ENCODE results near the gene CERS5. TPM values are rescaled to one million over a fixed set of nuclear protein-coding genes. Genes with fewer than 3 reads are reported as not detected.
"Not testable (repeated sequence)": the region's sequence is repeated elsewhere in the genome, so short reads cannot be mapped to it uniquely, and the experiment has no call there.

CERS5 gene
- total RNA-seq, 2 donors from 2014 or later, result 82.5 to 87.6 TPM

- no peak for ATAC-seq (replicated peaks in 1 of 2)
- Mint-ChIP-seq H3K4me3 (peak overlapping the region; percentile 92 to 93), H3K4me1 (ENCODE audit: low read depth) (peaks cover 56% of the 10 kb centered on the region), H3K27ac (peak overlapping the region; percentile 93), H3K9me3 (no peaks in the 10 kb centered on the region), H3K36me3 (ENCODE audit: insufficient read depth in 2 of 2) (peaks cover 3 to 10% of the 10 kb centered on the region in 2 donors), H3K27me3 (ENCODE audit: low read depth) (no peaks in the 10 kb centered on the region)
- DNase-seq, result no peak
These were observed 81.5 kb downstream of the CERS5 start for GRCh38 chr12:50085615-50086072.

- peak; percentile 86 to 91 for ATAC-seq (replicated peaks in 1 of 2)
- Mint-ChIP-seq H3K4me1 (ENCODE audit: low read depth) (peaks cover 56% of the 10 kb centered on the region), H3K27me3 (ENCODE audit: low read depth) (no peaks in the 10 kb centered on the region), H3K4me3 (peak within 1 kb of the TSS; percentile 92 to 93), H3K36me3 (ENCODE audit: insufficient read depth in 2 of 2) (peaks cover 2 to 9% of the 10 kb centered on the region in 2 donors), H3K27ac (peak within 1 kb of the TSS; percentile 96), H3K9me3 (no peaks in the 10 kb centered on the region)
- DNase-seq, result peak; percentile 87 to 90
These were observed 82.2 kb downstream of the CERS5 start, which contains the start of gene SMARCD1 for GRCh38 chr12:50084775-50085614. TSS of gene SMARCD1 (plus strand) at chr12:50085342. CDS start at chr12:50085370, 28 bp downstream.

GRCh38 chr12:50084409-50084774 is 82.8 kb downstream of the CERS5 start:
- peak overlapping the region; percentile 86 to 93 for H3K4me3 Mint-ChIP-seq
- DNase-seq; H3K9me3 Mint-ChIP-seq; H3K36me3 Mint-ChIP-seq (ENCODE audit: insufficient read depth in 2 of 2); ATAC-seq (replicated peaks in 1 of 2); H3K27me3 Mint-ChIP-seq (ENCODE audit: low read depth): not testable (repeated sequence)
- peak overlapping the region; percentile 96 for H3K27ac Mint-ChIP-seq
- H3K4me1 Mint-ChIP-seq (ENCODE audit: low read depth), result peaks cover 56% of the 10 kb centered on the region

GRCh38 chr12:50083301-50083700 is 83.9 kb downstream of the CERS5 start:
- Mint-ChIP-seq H3K4me3 (peak overlapping the region; percentile 86 to 89), H3K36me3 (ENCODE audit: insufficient read depth in 2 of 2) (peaks cover 1 to 5% of the 10 kb centered on the region in 2 donors), H3K27ac (peak overlapping the region; percentile 82), H3K27me3 (ENCODE audit: low read depth) (no peaks in the 10 kb centered on the region), H3K4me1 (ENCODE audit: low read depth) (peaks cover 48% of the 10 kb centered on the region), H3K9me3 (no peaks in the 10 kb centered on the region)
- DNase-seq, result no peak
- no peak for ATAC-seq (replicated peaks in 1 of 2)

GRCh38 chr12:50082644-50083043 is 84.5 kb downstream of the CERS5 start:
- ATAC-seq (replicated peaks in 1 of 2) (no peak), DNase-seq (no peak)
- Mint-ChIP-seq H3K9me3 (no peaks in the 10 kb centered on the region), H3K27me3 (ENCODE audit: low read depth) (no peaks in the 10 kb centered on the region), H3K27ac (peak overlapping the region; percentile 15), H3K4me1 (ENCODE audit: low read depth) (peaks cover 42% of the 10 kb centered on the region), H3K36me3 (ENCODE audit: insufficient read depth in 2 of 2) (peaks cover 0 to 2% of the 10 kb centered on the region in 2 donors), H3K4me3 (no peak overlapping the region)

- Mint-ChIP-seq H3K4me1 (ENCODE audit: low read depth) (peaks cover 28% of the 10 kb centered on the region), H3K4me3 (no peak overlapping the region), H3K36me3 (ENCODE audit: insufficient read depth in 2 of 2) (no peaks in the 10 kb centered on the region), H3K9me3 (no peaks in the 10 kb centered on the region), H3K27me3 (ENCODE audit: low read depth) (no peaks in the 10 kb centered on the region), H3K27ac (no peak overlapping the region)
- DNase-seq, result no peak
- ATAC-seq (replicated peaks in 1 of 2), result no peak
These were observed 85.9 kb downstream of the CERS5 start for GRCh38 chr12:50081096-50081808.

- no peak overlapping the region for H3K27ac Mint-ChIP-seq
- ATAC-seq (replicated peaks in 1 of 2), result no peak
- no peak for DNase-seq
- H3K4me1 Mint-ChIP-seq (ENCODE audit: low read depth), result peaks cover 21% of the 10 kb centered on the region
- no peaks in the 10 kb centered on the region for H3K9me3 Mint-ChIP-seq
- no peaks in the 10 kb centered on the region for H3K36me3 Mint-ChIP-seq (ENCODE audit: insufficient read depth in 2 of 2)
- no peak overlapping the region for H3K4me3 Mint-ChIP-seq
- H3K27me3 Mint-ChIP-seq (ENCODE audit: low read depth), result no peaks in the 10 kb centered on the region
These were observed 87.4 kb downstream of the CERS5 start for GRCh38 chr12:50079771-50080170.

Other genes starting within 250 kb of the CERS5 start
- not detected for gene AQP2, start 216.6 kb downstream of the CERS5 start, total RNA-seq
- not detected for gene AQP5, start 205.5 kb downstream of the CERS5 start, total RNA-seq
- not detected for gene AQP6, start 194.4 kb downstream of the CERS5 start, total RNA-seq
- 100 to 1,000 TPM; 121 to 150 TPM for gene RACGAP1, start 141.9 kb downstream of the CERS5 start, total RNA-seq
- gene ASIC1, start 109.8 kb downstream of the CERS5 start, total RNA-seq, result 10 to 100 TPM in 1 of 2 donors, 1 to 10 TPM in 1; 5.8 to 12.4 TPM
- gene SMARCD1, start 82.0 kb downstream of the CERS5 start, total RNA-seq, result 100 to 1,000 TPM in 1 of 2 donors, 10 to 100 TPM in 1; 91.0 to 111 TPM
- gene GPD1, start 63.4 kb downstream of the CERS5 start, total RNA-seq, result 1 to 10 TPM; 1.6 to 3.5 TPM
- gene COX14, start 55.1 kb downstream of the CERS5 start, total RNA-seq, result 10 to 100 TPM; 41.5 to 50.1 TPM
- 100 to 1,000 TPM; 117 to 124 TPM for gene LIMA1, start 116.2 kb upstream of the CERS5 start, total RNA-seq
- not detected for gene FAM186A, start 229.2 kb upstream of the CERS5 start, total RNA-seq
- 10 to 100 TPM; 51.3 to 66.1 TPM for gene LARP4, start 233.5 kb upstream of the CERS5 start, total RNA-seq

Measured in activated T-cell treated with anti-CD3 and anti-CD28 coated beads, Interleukin-2, amount 50 U/mL, for 72 hours (primary cell).